ENCODE measurements around the gene SYT1. TPM values are rescaled to one million over a fixed set of nuclear protein-coding genes. Genes with fewer than 3 reads are reported as not detected.
"Not testable (repeated sequence)": the region's sequence is repeated elsewhere in the genome, so short reads cannot be mapped to it uniquely, and the experiment has no call there.

SYT1 gene
- total RNA-seq, 1 experiment from 2014 or later: 12.9 TPM

- no peak for DNase-seq (ENCODE audit: extremely low read depth, low read depth)
Observed at GRCh38 chr12:79199166-79199565, 334.6 kb downstream of the SYT1 start.

GRCh38 chr12:79200176-79200575 lies 335.6 kb downstream of the SYT1 start:
- no peak for DNase-seq (ENCODE audit: extremely low read depth, low read depth)

DNA sequence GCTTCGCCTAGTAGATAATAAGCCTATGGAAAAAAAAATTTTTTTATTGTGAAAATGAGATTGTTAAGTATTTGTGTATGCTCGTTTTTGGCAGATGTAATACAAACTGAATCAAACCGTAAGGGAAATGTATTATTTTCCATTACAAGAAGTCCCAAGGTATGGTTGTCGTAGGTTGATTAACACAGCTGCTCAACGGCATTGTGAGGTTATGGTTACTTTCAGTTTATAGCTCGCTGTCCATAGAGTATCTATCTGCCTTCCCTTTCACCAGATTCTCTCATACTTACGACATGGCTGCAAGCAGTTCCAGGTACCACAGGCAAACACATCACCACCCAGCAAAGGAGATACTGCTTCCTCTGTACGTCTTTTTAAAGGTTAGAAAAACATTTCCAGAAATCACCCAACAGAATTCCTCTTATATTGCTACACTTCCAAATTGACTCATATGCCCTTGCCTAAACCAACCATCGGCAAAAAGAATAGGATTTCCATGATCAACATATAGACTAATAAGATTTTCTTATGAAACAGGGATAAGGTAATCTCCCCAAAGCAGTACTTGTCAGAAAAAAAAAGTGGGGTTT lies 338.6 kb downstream of the SYT1 start:
- no peak for DNase-seq (ENCODE audit: extremely low read depth, low read depth)

DNA sequence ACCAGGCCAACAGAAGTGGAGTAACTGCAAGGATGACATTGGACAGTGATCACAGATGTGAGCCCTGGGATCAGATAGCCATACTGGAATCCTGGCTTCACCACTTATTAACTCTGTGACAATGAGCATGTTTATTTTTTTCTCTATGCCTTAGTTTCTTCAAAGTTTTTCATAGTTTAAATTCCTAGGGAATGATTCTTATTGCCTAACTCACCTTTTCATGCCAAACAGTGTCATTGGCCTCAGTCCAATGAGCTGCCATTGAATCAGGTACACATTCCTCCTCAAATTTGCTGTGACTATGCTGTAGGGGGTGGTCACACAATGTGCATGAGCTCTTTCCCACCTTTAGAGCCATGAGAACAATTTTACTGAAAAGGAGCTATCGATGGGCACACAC lies 342.3 kb downstream of the SYT1 start:
- DNase-seq (ENCODE audit: extremely low read depth, low read depth): no peak

- not testable (repeated sequence) for DNase-seq (ENCODE audit: extremely low read depth, low read depth)
Observed at GRCh38 chr12:79210403-79210802, 345.8 kb downstream of the SYT1 start.

DNA sequence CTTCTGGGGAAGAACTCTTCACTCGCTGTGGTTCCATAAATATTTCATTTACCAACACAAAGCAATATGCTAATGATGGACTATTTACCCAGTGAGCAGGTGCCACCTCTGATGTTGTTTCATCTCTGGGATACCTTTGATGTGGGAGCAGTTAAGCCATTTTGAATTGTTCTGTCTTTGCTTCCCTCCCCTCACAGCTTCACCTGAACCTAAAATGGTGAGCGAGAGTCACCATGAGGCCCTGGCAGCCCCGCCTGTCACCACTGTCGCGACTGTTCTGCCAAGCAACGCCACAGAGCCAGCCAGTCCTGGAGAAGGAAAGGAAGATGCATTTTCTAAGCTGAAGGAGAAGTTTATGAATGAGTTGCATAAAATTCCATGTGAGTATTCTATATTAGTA lies 352.7 kb downstream of the SYT1 start:
- no peak for DNase-seq (ENCODE audit: extremely low read depth, low read depth)

DNA sequence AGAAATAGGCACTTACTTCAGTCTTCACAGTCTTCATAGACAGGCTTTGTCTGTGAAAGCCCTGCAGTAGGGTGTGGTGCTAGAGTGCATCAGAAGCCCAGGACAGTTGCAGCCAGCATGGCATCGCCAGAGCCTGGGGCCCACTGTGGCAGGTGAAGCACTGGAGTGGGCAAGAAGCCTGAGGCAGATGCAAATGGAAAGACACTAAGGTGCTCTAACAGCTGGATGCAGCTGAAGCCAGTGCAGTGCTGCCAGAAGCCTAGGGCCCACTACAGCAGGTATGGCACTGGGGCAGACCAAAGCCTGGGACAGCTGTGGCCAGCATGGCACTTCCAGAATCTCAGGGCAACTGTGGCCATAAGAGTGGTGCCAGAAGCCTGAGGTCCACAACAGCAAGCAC lies 358.6 kb downstream of the SYT1 start:
- DNase-seq (ENCODE audit: extremely low read depth, low read depth): no peak

GRCh38 chr12:79223761-79224160 lies 359.2 kb downstream of the SYT1 start:
- no peak for DNase-seq (ENCODE audit: extremely low read depth, low read depth)

- no peak for DNase-seq (ENCODE audit: extremely low read depth, low read depth)
Observed at GRCh38 chr12:79227091-79227490, 362.5 kb downstream of the SYT1 start.

GRCh38 chr12:79227646-79228045 lies 363.1 kb downstream of the SYT1 start:
- DNase-seq (ENCODE audit: extremely low read depth, low read depth): no peak

GRCh38 chr12:79233341-79233781 lies 368.8 kb downstream of the SYT1 start:
- no peak for DNase-seq (ENCODE audit: extremely low read depth, low read depth)

DNA sequence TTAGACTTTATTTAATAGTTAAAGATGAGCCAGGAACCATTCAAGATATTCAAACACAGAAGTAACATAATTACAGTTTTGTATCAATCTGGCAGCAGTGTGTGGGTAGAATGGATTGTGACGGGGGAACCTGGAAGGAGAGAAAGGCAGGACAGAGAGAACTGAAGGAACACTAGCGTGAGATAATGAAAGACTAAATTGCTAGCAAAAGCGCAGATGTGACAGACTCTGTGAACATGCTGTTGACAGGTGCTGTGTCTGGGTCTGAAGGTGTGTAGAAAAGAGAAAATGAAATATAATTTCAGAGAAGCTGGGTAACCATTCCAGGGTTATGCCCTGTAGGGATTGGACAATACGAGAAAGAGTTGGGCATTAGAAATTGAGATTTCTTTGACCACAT lies 372.3 kb downstream of the SYT1 start:
- DNase-seq (ENCODE audit: extremely low read depth, low read depth): no peak

GRCh38 chr12:79238246-79238645 lies 373.7 kb downstream of the SYT1 start:
- no peak for DNase-seq (ENCODE audit: extremely low read depth, low read depth)

DNA sequence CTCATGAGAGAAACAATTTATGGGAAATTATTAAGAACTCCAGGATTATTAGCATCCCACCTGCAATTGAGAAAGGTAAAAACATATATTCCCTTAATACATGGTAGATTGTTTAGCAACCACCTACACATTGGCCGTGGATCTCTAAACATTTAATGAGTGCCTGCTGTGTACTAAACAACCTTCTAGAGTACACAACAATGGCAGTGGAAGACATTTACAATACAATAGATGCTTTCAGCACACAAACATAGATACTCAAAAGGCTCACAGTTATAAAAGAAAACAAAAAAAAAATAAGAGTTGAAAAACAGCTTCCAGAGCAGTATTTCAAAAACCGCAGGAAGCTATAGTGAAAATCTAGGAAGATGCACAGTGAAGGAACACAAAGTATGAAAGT lies 382.9 kb downstream of the SYT1 start:
- no peak for DNase-seq (ENCODE audit: extremely low read depth, low read depth)

DNA sequence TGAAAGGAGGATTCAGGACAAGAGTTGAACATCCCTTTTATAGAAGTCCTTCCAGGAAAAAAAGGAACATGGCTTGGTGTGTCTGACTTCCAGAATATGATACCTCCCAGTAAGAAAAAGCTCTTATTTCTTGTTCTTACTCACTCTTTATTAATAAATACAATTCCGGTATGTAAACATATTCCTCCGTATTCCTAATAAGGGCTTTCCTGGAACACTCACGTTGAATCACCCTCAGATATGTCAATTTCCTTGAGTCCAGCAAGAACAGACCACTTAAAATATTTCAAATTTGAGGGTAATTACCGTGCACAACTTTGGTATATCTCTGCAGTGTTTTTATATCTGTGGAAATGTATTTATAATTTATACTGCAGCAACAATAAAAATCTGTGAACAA lies 385.6 kb downstream of the SYT1 start:
- DNase-seq (ENCODE audit: extremely low read depth, low read depth): no peak

GRCh38 chr12:79250960-79251755 lies 386.6 kb downstream of the SYT1 start:
- DNase-seq (ENCODE audit: extremely low read depth, low read depth): no peak

DNA sequence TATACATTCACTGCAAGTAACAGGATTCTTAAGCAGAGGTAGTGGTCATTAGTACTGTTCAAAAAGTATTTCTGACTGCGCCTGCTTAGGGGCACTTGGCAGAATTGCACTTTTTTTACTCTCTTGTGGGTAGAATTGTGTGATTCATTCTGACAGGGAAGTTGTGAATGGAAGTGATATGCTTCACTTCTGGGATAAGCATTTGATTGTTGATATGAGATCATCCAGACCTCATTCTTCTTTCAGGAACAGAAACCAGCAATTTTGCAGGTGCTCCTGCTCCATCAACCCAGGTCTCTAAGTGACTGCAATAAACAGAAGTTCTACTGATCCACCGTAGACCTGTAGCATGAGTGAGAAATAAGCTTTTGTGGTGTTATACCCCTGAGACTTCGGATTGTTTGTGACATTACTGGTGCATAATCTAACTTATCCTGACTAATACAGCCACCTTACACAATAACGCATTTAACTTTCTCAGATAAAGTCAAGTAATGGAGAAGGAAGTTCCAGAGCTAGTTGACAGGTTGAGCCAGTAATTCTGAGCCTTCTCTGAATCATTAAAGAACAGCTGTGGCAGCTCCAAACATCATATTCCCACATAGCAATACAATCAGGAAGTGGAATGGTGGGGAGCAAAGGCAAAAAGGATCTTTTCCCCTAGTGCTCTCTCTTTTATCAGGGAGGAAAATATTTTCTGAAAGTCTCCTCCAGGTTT lies 387.9 kb downstream of the SYT1 start:
- DNase-seq (ENCODE audit: extremely low read depth, low read depth): no peak

DNA sequence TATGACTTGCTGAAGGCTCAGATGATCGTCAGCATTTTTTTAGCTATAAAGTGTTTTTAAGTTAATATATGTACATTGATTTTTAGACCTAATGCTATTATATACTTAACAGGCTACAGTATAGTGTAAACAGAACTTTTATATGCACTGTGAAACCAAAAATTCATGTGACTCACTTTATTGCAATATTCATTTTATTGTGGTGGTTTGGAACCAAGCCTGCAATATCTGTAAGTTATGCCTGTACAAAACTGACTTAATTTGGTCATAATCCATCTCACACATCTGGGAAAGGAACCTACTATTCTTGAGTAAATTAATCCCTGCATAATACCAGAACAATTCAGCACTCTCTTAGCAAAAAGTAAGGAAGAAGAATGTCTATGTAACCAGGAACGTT lies 390.7 kb downstream of the SYT1 start:
- no peak for DNase-seq (ENCODE audit: extremely low read depth, low read depth)

GRCh38 chr12:79260923-79261322 lies 396.3 kb downstream of the SYT1 start:
- no peak for DNase-seq (ENCODE audit: extremely low read depth, low read depth)

GRCh38 chr12:79262938-79263337 lies 398.4 kb downstream of the SYT1 start:
- no peak for DNase-seq (ENCODE audit: extremely low read depth, low read depth)

DNA sequence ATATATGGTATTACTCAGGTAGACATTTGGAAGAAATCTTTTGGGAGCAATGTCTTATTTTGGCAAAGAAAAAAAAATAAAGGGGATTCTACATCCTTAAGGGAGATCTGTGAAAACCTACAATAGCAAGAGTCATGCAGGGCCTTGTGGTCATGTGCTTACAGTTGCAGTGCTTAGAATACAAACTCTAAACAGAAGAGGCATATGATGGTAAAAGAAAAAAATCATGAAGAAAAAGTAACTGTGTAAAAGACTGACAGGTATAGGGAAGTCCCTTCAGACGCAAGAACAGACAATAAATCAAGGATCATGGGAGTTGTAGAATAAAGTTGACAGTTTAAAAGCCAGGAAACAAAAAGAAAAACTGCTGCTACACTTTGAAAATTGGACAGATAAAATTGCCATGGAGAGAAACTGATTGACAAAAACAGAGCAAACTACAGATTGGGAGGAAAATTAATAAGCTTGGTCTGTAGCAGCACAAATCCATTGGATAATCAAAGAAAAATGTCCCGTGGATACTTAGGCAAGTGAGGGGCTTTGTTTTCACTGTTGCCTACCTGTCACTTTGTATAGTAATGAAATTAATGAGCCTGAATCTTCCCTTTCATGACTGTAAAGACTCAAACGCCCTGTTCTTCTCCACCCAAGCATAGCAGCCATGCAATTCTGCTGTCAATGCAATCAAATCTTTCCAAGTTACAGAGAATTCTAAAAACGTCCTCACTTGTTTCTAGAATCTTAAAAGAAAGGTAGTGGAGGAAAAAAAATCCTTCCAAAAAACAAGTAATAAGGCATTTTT lies 402.0 kb downstream of the SYT1 start:
- no peak for DNase-seq (ENCODE audit: extremely low read depth, low read depth)

Measured in NCI-H460 (cell line).